ENCODE data around the gene SMCHD1.
"Not testable (repeated sequence)": the region's sequence is repeated elsewhere in the genome, so short reads cannot be mapped to it uniquely, and the experiment has no call there.

The SMCHD1 gene

GRCh38 chr18:2662990-2663389 lies 7.5 kb downstream of the SMCHD1 start:
- ChIA-PET CTCF (no interaction called here), POLR2A (ENCODE audit: low non-redundant PET) (no interaction called here)
- no peak for TF ChIP-seq CTCF (conservative IDR thresholded peaks at IDR 0.05; ENCODE audit: low read depth)
- no peak overlapping the region for H3K27ac ChIP-seq
- no peak for DNase-seq (ENCODE audit: low spot score)

GRCh38 chr18:2672410-2672809 lies 16.9 kb downstream of the SMCHD1 start:
- no peak overlapping the region for H3K27ac ChIP-seq
- TF ChIP-seq CTCF (conservative IDR thresholded peaks at IDR 0.05; ENCODE audit: low read depth) = no peak
- ChIA-PET CTCF (interaction anchor here (0.7 kb wide), 1 partner anchor 94 kb away, joined by 3 read pairs; no protein-coding TSS in a partner anchor), POLR2A (ENCODE audit: low non-redundant PET) (interaction anchor here (0.6 kb wide), 1 partner anchor 1937 kb away, joined by 10 read pairs; no protein-coding TSS in a partner anchor)
- DNase-seq (ENCODE audit: low spot score) = no peak

GRCh38 chr18:2672872-2673271 lies 17.3 kb downstream of the SMCHD1 start:
- H3K27ac ChIP-seq = no peak overlapping the region
- no peak for TF ChIP-seq CTCF (conservative IDR thresholded peaks at IDR 0.05; ENCODE audit: low read depth)
- ChIA-PET CTCF (no interaction called here), POLR2A (ENCODE audit: low non-redundant PET) (no interaction called here)
- DNase-seq (ENCODE audit: low spot score) = no peak

- POLR2A ChIA-PET (ENCODE audit: low non-redundant PET); DNase-seq (ENCODE audit: low spot score); CTCF ChIA-PET; H3K27ac ChIP-seq: not testable (repeated sequence)
Observed at GRCh38 chr18:2678933-2679332, 23.4 kb downstream of the SMCHD1 start.

- TF ChIP-seq CTCF (conservative IDR thresholded peaks at IDR 0.05; ENCODE audit: low read depth) = no peak
- ChIA-PET POLR2A (ENCODE audit: low non-redundant PET) (interaction anchor here (1.0 kb wide), 1 partner anchor 24 kb away, joined by 4 read pairs; no protein-coding TSS in a partner anchor), CTCF (no interaction called here)
- no peak for DNase-seq (ENCODE audit: low spot score)
- no peak overlapping the region for H3K27ac ChIP-seq
Observed at GRCh38 chr18:2680216-2680792, 24.8 kb downstream of the SMCHD1 start.

- no peak for TF ChIP-seq CTCF (conservative IDR thresholded peaks at IDR 0.05; ENCODE audit: low read depth)
- CTCF ChIA-PET = no interaction called here
- POLR2A ChIA-PET (ENCODE audit: low non-redundant PET) = interaction anchor here (0.6 kb wide), 1 partner anchor 1979 kb away, joined by 3 read pairs; no protein-coding TSS in a partner anchor
- H3K27ac ChIP-seq = no peak overlapping the region
- DNase-seq (ENCODE audit: low spot score) = no peak
Observed at GRCh38 chr18:2681993-2682603, 26.6 kb downstream of the SMCHD1 start.

GRCh38 chr18:2683055-2683454 lies 27.5 kb downstream of the SMCHD1 start:
- CTCF ChIA-PET = no interaction called here
- H3K27ac ChIP-seq = no peak overlapping the region
- TF ChIP-seq CTCF (conservative IDR thresholded peaks at IDR 0.05; ENCODE audit: low read depth) = no peak
- POLR2A ChIA-PET (ENCODE audit: low non-redundant PET) = no interaction called here
- DNase-seq (ENCODE audit: low spot score) = no peak

Data from RWPE1 (cell line).